NT2/D1 (cell line): ENCODE data around the gene PFAS.

ENCODE experiments used
- SUZ12 ChIP-seq: IDR thresholded peaks from 2 replicates; pipeline ENCODE4 v1.6.1; 2011; ENCODE audit not compliant: insufficient read length, insufficient read depth; ENCODE audit errors: extremely low read depth
- YY1 ChIP-seq: IDR thresholded peaks from 2 replicates; pipeline ENCODE4 v1.6.1; 2011; ENCODE audit not compliant: insufficient read length, insufficient read depth
- ZNF274 ChIP-seq: IDR thresholded peaks from 2 replicates; pipeline ENCODE4 v1.6.1; 2011; ENCODE audit warnings: mild to moderate bottlenecking, low read depth, low read length

GRCh38 chr17:8300226-8300625 is 51.1 kb downstream of the PFAS start:
- TF ChIP-seq YY1 (no peak), SUZ12 (no peak), ZNF274 (no peak)
